GM12878 (cell line): ENCODE results near the gene PPP2R1A. TPM values are rescaled to one million over a fixed set of nuclear protein-coding genes. Genes with fewer than 3 reads are reported as not detected.

Experiments used
- HDGF ChIP-seq: fragments of 450-650 bp; IDR thresholded peaks from 2 replicates; pipeline ENCODE4 v1.6.1; 2016; ENCODE audit warnings: antibody characterized with exemption
- KLF5 ChIP-seq: fragments of 450-650 bp; IDR thresholded peaks from 2 replicates; pipeline ENCODE4 v1.6.1; 2014; ENCODE audit warnings: mild to moderate bottlenecking; ENCODE audit not compliant: partially characterized antibody
- NFXL1 ChIP-seq: fragments of 450-650 bp; IDR thresholded peaks from 2 replicates; pipeline ENCODE4 v1.6.1; 2017; ENCODE audit warnings: antibody characterized with exemption, mild to moderate bottlenecking, borderline replicate concordance
- NR2C1 ChIP-seq: fragments of 450-650 bp; IDR thresholded peaks from 2 replicates; pipeline ENCODE4 v1.6.1; 2017; ENCODE audit warnings: antibody characterized with exemption, mild to moderate bottlenecking, moderate library complexity
- PKNOX1 ChIP-seq: fragments of 450-650 bp; IDR thresholded peaks from 2 replicates; pipeline ENCODE4 v1.6.1; 2016; ENCODE audit warnings: mild to moderate bottlenecking
- POLR2A ChIP-seq: IDR thresholded peaks from 2 replicates; pipeline ENCODE4 v1.6.1; 2011; ENCODE audit warnings: low read depth, mild to moderate bottlenecking, low read length
- RFX5 ChIP-seq: IDR thresholded peaks from 2 replicates; pipeline ENCODE4 v1.6.1; 2011; ENCODE audit warnings: low read depth, low read length, improper control_type of control experiment
- SREBF2 ChIP-seq: IDR thresholded peaks from 2 replicates; pipeline ENCODE4 v1.6.1; 2012; ENCODE audit warnings: mild to moderate bottlenecking, low read length
- polyA plus RNA-seq, 11 experiments: library from polyadenylated mRNA; depleted of rRNA in 4 of 11; unstranded in 6 of 11; stranded (reverse) in 5 of 11; fragments of >200 nt; fragmentation: Nextera tagmentation in 4 of 11; fragmentation: Illumina TruSeq in 1 of 11; extraction: Ambion mirVana in 4 of 11; extraction: Trizol in 1 of 11; gene quantifications; 1 replicate in 1 of 11; 2 replicates in 10 of 11; pipeline versions ENCODE4 v1.2.1 to v1.2.3, GENCODE V29; 2011 to 2016; ENCODE audit warnings: inconsistent platforms in 2 of 11, missing spikeins in 2 of 11, low read depth in 1 of 11
- total RNA-seq, 4 experiments: library from RNA; depleted of rRNA in 3 of 4; stranded (reverse); fragments of >200 nt in 3 of 4; fragmentation: Illumina TruSeq in 1 of 4; extraction: Trizol in 1 of 4; gene quantifications; 2 replicates each; pipeline versions ENCODE4 v1.2.1 to v1.2.3, GENCODE V29; 2013 to 2021
- TF ChIP-seq, protein P1 (sequence below): fragments of 450-650 bp; IDR thresholded peaks from 2 replicates; pipeline ENCODE4 v1.6.1; 2018; ENCODE audit warnings: mild to moderate bottlenecking, low read depth, moderate library complexity; ENCODE audit not compliant: partially characterized antibody
- TF ChIP-seq, protein P2 (sequence below): fragments of 450-650 bp; formaldehyde crosslinking; IDR thresholded peaks from 2 replicates; pipeline ENCODE4 v1.4.0; 2022; ENCODE audit warnings: mild to moderate bottlenecking, moderate library complexity
- TF ChIP-seq, protein P3 (sequence below): fragments of 450-650 bp; IDR thresholded peaks from 2 replicates; pipeline ENCODE4 v1.6.1; 2017; ENCODE audit warnings: mild to moderate bottlenecking, moderate library complexity

The PPP2R1A gene
- total and polyA plus RNA-seq, 10 of the 15 experiments (the other 5 are each of a cell fraction or from before 2014, with no cell fraction given), result 16.0 to 359 (median 140) TPM

DNA sequence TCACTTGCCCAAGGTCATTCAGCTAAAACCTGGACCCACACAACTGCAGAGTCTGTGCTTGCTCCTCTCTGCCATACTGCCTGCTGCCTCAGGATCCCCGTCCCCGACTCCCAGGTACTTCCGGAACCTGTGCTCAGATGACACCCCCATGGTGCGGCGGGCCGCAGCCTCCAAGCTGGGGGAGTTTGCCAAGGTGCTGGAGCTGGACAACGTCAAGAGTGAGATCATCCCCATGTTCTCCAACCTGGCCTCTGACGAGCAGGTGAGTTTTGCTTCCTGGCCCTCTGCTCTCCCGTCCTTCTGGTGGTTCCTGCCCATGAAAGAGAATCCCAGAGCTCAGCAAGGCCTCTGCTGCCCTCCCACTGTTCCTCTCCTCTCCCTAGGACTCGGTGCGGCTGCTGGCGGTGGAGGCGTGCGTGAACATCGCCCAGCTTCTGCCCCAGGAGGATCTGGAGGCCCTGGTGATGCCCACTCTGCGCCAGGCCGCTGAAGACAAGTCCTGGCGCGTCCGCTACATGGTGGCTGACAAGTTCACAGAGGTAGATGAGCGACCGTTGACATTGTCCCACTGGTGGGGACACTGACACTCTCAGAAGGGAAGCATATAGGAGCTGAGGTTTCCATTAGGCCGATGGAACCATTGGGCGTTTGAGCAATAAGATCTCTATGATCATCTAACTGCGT lies 22.9 kb downstream of the PPP2R1A start (continued):
- TF ChIP-seq, protein P1, sequence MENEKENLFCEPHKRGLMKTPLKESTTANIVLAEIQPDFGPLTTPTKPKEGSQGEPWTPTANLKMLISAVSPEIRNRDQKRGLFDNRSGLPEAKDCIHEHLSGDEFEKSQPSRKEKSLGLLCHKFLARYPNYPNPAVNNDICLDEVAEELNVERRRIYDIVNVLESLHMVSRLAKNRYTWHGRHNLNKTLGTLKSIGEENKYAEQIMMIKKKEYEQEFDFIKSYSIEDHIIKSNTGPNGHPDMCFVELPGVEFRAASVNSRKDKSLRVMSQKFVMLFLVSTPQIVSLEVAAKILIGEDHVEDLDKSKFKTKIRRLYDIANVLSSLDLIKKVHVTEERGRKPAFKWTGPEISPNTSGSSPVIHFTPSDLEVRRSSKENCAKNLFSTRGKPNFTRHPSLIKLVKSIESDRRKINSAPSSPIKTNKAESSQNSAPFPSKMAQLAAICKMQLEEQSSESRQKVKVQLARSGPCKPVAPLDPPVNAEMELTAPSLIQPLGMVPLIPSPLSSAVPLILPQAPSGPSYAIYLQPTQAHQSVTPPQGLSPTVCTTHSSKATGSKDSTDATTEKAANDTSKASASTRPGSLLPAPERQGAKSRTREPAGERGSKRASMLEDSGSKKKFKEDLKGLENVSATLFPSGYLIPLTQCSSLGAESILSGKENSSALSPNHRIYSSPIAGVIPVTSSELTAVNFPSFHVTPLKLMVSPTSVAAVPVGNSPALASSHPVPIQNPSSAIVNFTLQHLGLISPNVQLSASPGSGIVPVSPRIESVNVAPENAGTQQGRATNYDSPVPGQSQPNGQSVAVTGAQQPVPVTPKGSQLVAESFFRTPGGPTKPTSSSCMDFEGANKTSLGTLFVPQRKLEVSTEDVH, result no peak
- TF ChIP-seq, protein P2, sequence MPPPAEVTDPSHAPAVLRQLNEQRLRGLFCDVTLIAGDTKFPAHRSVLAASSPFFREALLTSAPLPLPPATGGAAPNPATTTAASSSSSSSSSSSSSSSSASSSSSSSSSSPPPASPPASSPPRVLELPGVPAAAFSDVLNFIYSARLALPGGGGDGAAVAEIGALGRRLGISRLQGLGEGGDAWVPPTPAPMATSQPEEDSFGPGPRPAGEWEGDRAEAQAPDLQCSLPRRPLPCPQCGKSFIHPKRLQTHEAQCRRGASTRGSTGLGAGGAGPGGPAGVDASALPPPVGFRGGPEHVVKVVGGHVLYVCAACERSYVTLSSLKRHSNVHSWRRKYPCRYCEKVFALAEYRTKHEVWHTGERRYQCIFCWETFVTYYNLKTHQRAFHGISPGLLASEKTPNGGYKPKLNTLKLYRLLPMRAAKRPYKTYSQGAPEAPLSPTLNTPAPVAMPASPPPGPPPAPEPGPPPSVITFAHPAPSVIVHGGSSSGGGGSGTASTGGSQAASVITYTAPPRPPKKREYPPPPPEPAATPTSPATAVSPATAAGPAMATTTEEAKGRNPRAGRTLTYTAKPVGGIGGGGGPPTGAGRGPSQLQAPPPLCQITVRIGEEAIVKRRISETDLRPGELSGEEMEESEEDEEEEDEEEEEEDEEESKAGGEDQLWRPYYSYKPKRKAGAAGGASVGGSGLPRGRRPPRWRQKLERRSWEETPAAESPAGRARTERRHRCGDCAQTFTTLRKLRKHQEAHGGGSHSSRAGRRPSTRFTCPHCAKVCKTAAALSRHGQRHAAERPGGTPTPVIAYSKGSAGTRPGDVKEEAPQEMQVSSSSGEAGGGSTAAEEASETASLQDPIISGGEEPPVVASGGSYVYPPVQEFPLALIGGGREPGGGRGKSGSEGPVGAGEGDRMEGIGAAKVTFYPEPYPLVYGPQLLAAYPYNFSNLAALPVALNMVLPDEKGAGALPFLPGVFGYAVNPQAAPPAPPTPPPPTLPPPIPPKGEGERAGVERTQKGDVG (CRISPR knock-in tag), result no peak
- no peak for TF ChIP-seq PKNOX1
- TF ChIP-seq, protein P3, sequence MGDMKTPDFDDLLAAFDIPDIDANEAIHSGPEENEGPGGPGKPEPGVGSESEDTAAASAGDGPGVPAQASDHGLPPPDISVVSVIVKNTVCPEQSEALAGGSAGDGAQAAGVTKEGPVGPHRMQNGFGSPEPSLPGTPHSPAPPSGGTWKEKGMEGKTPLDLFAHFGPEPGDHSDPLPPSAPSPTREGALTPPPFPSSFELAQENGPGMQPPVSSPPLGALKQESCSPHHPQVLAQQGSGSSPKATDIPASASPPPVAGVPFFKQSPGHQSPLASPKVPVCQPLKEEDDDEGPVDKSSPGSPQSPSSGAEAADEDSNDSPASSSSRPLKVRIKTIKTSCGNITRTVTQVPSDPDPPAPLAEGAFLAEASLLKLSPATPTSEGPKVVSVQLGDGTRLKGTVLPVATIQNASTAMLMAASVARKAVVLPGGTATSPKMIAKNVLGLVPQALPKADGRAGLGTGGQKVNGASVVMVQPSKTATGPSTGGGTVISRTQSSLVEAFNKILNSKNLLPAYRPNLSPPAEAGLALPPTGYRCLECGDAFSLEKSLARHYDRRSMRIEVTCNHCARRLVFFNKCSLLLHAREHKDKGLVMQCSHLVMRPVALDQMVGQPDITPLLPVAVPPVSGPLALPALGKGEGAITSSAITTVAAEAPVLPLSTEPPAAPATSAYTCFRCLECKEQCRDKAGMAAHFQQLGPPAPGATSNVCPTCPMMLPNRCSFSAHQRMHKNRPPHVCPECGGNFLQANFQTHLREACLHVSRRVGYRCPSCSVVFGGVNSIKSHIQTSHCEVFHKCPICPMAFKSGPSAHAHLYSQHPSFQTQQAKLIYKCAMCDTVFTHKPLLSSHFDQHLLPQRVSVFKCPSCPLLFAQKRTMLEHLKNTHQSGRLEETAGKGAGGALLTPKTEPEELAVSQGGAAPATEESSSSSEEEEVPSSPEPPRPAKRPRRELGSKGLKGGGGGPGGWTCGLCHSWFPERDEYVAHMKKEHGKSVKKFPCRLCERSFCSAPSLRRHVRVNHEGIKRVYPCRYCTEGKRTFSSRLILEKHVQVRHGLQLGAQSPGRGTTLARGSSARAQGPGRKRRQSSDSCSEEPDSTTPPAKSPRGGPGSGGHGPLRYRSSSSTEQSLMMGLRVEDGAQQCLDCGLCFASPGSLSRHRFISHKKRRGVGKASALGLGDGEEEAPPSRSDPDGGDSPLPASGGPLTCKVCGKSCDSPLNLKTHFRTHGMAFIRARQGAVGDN, result no peak
- no peak; the same call in 1 of the 2 replicates for TF ChIP-seq POLR2A
- no peak for TF ChIP-seq SREBF2
- TF ChIP-seq RFX5, result no peak
- no peak for TF ChIP-seq KLF5
- TF ChIP-seq HDGF, result no peak
- no peak for TF ChIP-seq NR2C1
- TF ChIP-seq NFXL1, result no peak
